Activated CD4-positive, CD25-positive, alpha-beta regulatory T cell treated with anti-CD3 and anti-CD28 coated beads, Interleukin-2, amount 50 U/mL, for 16 hours (primary cell): Measurements from ENCODE around the gene ACVR2A.

Source experiments
- DNase-seq: peaks from one replicate; pipeline ENCODE4 v3.0.0-alpha.2; 2020; ENCODE audit warnings: low read depth, low spot score

Gene ACVR2A

DNA sequence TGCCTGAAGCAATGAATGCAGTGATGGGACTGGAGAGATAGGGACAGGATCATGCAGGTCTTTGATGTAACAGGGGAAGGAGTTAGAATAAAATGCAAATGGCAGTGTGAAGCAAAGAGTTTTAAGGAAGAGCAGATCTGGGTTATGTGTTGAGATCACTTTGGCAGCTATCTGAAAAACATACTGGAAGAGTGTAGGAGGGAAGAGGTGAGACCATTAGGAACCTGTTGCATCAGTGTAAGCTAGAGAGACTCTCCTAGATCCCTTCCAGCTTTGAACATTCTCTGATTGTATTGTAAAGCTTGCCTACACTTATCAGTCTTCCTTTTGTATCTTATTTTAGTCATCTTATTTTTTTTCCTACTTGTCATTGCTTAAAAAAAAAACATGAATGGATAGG is 10.5 kb downstream of the ACVR2A start:
- no peak for DNase-seq

DNA sequence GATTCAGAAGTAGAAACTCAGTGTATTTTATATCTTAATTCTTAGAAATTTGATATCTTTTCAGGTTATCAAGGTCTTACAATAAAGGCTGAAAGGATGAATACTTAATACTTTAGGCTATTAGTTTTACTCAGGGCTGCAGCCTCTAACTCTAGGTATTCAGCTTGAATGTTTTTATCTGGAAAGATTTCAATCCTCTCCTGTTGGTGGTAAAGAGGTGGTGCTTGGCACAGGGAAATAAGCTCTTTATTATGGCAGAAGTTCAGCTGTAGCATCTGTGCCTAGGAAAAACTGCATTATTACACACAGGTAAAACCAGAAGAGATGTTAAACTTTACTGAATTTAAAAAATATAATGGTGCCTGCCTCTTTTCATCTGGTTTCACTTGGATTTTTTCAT is 11.1 kb downstream of the ACVR2A start:
- no peak for DNase-seq

DNA sequence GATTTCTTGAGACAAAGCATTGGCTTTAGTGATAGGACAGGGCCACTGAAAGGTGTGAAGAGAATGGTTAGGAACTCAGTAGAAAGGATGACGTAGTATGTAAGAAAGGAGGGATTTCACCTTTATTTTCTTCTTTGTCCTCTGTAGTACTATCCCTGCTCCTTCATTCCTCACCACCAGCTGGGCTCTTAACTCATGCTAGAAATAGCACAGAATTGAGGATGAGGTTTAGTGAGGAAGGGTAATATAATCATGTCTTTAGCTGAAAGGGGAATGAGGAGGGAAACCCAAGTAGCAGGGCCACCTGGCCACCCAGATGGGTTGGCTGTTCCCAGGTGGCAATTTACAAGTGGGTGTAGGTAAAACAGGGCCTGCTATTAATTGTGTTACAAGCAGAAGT is 15.2 kb downstream of the ACVR2A start:
- DNase-seq = no peak

DNA sequence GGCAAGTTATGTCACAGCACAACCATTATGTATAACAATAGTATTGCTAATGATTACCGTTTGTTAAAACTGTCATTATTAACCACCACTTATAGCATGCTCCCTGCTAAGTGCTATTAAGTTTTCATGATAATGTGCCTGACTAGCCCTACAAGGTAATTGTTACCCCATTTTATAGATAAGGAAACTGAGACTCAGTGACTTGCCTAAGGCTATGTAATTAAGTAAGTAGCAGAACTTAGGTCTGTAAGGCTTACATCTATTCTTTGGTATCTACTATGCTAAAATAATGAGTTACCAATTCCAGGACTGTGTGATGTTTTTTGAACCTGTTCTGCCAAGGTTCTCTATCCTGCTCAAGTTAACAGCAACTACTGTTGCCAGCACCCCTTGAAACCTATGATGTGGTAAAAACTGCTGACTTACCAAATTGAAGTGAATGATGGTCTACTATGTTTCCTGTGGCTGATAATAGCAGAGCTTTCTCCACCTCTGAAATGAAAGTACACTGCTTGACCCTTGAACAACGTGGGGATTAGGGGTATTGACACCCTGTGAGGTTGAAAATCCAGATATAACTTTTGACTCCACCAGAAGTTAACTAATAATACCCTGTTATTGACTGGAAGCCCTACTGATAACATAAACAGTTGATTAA is 18.2 kb downstream of the ACVR2A start:
- no peak for DNase-seq

DNA sequence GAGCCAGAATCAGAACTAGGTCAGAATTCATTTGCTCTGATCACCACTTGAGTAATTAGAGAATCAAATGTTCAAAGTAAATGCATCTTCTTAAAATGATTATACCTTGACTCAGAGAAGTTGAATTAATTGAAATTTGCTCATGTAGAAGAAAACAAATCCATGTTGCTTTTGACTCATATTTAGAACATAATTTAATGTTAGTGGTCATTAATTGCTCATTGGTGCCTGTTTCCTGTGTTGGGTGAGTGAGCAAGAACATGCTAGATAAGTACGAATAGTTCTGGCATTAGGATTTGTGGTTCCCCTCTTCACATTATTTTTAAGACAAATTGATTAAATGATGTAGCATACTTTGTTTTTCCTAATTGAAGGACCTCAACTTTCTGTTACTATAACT is 19.0 kb downstream of the ACVR2A start:
- DNase-seq = no peak

DNA sequence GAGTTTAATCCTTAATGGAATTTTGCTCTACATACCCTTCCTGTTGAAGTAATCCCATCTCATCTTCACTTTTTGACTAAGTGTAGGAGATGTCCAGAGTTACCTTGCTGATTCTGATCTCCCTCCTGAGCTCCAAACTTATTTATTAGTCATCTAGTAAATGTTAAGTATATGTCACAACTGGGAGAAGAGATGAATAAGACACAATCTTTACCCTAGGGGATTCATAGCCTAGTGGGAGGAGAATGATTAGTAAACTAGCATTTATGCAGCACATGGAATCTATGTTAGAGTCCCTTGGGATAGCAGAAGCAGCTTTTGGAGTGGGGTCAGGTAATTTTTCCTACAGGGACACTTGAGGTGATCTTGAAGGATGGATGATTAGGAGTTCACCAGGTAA is 20.7 kb downstream of the ACVR2A start:
- no peak for DNase-seq

DNA sequence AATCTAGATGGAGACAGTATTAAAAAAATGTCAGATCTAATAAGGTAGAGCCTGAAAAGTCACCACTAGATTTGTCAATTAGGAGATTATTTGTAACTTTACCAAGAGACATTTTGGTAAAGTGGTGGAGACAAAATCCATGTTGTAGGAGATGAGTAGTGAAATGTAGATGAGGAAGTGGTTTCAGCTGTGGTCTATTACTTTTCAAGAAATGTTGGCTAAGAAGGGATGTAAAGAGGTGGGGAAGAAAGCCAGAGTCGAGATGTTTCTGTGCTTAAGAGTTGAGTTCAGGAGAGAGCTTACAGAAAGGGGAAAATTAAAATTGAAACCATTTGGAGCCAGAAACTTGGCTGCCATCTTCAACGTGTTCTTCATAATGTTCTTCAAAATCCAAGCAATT is 22.2 kb downstream of the ACVR2A start:
- DNase-seq = no peak

DNA sequence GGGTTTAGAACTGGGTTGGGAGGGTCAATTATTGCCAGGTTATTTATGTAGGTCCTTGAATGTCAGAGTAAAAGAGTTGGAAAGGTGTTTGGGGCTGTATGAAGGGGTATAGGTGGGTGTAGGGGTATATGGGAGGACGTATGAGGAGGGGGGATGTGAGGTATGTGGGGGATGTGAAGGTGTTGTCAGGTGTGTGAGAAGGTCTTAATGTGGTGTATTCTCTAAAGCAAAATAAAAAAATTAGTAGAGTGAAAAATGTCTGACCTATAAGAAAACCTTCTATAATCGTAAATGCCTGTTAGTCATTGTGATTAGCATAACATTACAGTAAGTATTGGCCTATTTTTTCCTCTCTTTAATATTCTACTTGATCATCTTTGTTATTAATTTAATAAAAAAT is 25.1 kb downstream of the ACVR2A start:
- DNase-seq = no peak

DNA sequence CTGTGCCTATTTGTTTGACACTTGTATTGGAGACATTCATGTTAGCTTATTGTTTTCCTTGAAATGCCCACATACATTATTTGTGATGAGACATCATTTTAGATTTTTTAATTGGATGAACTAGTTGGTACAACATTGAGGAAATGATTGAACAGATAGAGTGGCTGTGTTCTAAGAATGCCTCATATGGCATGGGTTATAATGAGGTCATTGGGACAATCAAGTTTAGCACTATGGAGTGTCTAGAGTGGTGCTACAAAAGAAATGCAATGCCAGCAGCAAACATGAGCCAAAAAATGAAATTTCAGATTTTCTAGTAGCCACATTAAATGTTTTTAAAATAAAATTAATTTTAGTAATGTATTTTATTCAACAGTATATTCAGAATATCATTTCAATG is 28.1 kb downstream of the ACVR2A start:
- DNase-seq = no peak

DNA sequence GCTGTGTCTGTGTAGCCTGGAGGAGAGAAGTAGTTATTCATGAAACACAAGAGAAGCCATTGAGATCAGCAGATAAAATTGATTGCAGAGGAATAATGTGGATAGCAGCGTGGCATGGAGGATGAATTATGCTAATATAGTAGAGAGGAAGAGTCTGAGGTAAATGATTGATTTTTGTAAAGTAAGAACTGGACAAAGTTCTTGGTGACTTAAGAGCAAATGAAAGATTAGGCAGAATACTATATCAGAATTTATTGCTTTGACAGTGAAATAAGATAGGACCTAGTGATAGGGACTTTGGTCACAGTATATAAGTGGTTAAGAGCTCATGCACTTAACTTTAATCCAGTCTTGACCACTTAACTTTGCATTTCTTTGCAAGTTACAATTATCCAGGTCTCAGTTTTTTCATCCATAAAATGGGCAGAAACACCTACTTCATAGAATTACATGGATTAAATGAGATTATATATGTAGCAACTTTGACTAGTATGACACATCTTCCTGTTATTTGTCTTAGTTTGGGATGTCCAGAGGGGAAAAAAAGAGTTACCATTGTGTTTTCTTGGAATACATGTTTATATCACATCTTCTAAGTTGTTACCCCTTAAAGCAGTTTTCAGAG is 29.1 kb downstream of the ACVR2A start:
- no peak for DNase-seq

DNA sequence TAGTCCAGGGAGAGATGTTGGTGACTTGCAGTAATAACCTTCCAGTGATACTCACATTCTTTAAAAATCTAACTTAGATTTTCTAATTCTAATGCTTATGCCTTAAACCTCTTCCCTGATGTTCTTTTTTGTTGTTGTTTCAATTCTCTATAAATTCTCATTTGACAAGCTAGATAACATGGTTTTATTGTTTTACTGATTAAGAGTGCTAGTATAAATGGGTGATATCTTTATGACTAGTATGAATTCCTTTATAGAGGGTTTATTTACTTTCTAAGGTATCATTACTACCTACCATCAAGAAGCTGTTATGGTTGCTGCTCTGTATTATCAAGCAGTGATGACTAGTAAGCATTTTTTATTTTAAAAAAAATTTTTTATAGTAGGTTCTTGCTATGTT is 35.0 kb downstream of the ACVR2A start:
- no peak for DNase-seq

DNA sequence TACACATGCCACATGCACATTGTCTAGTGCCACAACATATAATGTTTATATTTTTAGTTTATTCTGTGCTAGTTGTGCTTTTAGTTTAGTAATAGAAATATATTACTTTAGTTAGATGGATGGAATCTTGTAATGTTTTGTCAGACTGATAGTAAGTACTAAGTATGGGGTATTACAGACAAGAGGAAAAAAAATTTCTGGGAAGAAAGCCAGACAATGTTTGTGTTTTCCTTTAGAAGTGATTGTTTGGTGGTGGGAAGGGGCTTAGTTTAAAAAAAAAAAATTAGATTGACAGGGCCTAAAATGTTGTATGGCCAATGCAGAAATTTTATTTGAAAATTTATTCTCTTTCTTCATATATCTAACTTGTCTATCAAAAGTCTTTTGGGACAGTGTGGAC is 37.8 kb downstream of the ACVR2A start:
- DNase-seq = no peak

DNA sequence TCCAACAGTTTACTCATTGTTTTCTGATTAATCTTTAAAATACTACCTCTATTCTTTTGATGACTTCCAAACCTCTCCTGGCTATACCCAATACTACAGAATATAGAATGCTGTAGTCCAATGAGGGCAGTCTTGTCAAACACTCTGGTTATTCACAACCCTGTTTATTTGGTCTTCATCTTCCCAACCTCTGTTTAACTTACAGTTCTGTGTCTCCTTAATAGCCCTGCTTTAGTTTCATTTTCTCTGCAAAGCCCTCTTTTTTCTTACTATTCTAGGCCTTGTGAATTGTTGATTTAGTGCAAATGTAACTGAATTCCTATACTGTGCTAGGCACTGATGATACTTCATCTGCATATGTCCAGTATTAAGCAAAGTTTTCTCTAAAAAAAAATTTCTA is 40.0 kb downstream of the ACVR2A start:
- DNase-seq = no peak

DNA sequence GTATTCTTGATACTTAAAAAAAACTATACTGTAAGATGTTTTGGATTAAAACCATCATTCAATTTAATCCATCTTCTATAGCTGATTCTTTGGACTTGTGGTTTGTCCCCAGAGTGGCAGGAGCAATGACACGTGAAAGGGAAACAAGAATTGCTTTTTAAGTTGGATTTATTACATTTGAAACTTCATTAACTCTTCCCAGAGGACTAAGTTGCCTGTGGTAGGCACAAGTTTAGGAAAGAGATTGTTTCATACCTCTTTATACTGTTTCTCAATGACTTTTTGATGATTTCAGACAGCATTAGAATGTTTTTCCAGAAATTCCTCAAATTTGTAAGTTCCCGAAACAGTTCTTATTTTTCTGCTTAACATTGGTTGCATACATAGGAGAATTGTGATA is 41.3 kb downstream of the ACVR2A start:
- DNase-seq = no peak

DNA sequence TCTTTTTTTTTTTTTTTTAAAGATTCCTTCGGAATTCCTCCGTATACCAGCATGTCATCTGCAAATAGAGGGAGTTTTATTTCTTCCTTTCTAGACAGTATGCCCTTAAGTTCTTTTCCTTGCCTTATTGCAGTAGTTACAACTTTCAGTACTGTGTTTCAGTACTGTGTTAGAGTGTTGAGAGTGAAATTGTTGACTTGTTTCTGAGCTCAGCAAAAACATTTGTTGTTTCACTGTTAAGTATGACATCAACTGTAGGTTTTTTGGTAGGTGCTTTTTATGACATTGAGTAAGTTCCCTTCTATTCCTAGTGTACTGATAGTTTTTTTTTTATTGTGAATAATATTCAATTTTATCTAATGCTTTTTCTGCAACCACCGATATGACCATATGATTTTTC is 43.9 kb downstream of the ACVR2A start:
- DNase-seq = no peak

DNA sequence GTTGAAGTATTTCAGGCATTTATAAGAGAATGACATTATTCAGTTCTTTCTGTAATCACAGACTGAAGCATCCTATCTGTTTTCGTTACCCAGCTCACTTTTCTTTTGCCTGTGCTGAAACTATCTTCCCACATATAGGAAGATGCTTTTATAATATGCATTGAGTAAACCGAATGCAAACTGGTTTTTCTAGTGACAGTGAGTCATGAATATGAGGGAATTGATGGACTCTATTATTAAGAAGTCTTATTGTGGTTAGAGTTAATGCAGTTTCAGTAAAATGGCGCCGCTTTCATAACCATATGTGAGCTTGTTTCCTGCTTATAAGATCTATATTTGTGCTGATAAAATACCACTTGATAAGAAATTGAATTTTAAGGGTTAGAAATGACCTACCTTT is 59.2 kb downstream of the ACVR2A start:
- no peak for DNase-seq

DNA sequence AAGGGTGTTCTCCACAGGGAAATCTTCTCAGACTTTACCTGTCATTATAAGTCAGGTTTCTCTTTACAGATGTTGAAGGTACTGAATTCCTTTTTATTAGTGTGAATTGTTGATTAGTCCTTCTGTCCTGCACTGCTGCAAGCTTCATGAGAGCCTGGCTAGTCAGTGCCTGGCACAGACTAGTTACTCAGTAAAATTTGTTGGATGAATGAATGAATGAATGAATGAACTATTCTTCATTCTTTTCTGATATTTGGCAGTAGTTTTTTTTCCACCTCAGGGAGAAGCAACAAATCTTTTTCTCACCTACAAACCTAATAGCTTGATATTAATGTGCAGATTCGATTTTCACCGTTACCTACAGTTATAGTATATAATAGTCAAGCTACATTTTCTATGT is 64.3 kb downstream of the ACVR2A start:
- no peak for DNase-seq

DNA sequence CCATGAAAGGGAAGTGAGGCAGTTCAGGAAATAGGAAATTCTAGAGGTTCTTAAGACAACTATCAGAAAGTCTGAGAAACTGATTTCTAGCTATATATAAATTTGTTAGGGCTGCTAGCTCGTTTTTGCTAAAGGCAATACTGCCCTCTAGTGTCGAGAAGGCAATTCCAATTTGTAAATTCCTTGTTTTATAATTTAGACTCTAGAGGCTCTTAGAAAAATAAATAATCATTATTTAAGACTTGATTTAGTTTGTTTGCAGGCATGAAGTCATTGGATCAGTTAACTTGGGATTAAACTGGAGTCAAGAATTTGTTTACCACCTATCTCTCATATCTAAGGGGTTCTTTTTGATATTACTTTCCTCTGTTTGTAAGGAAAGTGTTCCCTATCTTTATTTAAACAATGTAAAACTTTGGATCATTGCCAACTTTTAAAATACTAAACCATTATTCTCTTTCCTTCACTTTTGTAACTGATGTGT is 66.2 kb downstream of the ACVR2A start:
- peak; percentile 1 for DNase-seq

DNA sequence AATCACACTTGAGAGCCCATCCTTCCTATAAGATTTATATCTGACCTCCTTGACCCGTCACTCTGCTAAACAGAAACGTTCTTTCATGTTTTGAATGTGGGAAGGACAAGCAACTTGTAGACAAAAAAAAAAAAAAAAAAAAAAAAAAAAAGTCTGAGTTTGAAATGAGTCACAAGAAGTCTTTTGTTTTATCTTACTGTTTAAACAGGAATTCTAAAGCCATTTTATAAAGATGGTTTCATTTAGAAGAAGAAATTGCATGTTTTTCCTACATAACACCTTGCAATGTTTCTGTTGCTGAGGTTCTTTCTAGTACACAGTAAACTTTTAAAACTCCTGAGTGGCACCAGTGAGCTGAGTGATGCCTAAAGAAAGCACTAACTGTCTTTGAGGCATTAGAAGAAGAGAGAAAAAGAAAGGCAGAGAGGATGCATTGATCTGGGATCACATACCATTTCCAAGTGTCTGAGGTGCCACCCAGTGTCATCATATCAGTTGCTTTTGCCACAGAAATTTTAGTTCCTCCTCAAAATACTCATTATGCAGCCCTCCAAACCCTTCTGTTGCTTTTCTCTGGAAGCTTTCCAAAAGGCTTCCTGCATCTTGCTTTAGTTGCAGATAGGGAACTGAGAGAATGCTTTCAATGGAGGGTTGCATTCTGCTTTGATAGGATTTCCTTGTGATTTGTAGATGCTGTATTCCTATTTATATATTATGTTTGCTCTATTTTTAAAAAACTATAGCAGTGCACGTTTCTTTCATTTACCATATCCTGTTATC is 69.1 kb downstream of the ACVR2A start:
- DNase-seq = no peak

DNA sequence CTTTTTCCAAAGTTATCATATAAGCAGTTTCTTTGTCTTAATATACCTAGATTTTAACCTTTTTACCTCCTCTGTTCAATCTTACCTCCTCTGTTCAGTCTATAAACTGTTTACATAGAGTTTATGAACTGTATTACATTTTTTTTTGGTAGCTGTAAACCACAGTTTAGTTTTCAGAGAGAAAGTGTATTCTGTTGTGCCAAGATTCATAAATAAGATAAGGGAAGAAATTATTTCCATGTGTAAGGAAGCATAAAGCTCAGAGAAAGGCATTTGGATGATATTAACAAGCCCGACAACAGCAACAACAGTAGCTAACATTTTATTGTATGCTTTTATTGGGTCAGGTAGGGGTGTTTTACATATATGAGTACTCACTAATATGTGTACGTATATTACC is 71.2 kb downstream of the ACVR2A start:
- DNase-seq = no peak

DNA sequence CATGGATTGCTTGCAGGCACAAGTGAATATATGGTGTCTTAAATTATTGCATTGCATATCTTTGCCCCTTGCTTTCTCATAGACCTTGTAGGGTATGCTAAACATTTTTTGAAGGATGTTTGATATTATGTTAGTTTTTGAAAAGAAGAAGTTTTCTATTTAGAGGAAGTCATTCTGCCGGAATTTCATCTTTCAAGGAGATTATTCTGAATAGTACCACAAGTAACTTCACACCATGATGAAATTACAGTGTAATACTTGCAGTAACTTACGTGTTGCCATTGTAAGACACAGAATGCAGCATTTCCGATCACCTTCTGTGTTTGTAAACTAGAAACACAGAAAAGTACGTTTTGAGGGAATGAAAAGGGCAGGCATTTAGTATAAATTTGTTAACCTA is 71.9 kb downstream of the ACVR2A start:
- DNase-seq = no peak

DNA sequence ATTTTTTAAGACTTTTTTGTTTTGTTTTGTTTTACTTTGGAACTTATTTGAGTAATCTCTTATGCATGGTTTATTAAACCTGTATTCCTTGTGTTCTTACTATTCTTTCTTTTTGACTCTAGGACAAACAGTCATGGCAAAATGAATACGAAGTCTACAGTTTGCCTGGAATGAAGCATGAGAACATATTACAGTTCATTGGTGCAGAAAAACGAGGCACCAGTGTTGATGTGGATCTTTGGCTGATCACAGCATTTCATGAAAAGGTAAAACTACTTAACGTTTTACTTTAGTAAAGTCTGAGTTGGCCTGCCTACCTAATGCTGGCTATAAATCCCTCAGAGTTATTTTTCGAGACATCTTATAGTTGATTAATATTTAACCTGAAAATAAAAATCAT is 72.3 kb downstream of the ACVR2A start:
- no peak for DNase-seq

DNA sequence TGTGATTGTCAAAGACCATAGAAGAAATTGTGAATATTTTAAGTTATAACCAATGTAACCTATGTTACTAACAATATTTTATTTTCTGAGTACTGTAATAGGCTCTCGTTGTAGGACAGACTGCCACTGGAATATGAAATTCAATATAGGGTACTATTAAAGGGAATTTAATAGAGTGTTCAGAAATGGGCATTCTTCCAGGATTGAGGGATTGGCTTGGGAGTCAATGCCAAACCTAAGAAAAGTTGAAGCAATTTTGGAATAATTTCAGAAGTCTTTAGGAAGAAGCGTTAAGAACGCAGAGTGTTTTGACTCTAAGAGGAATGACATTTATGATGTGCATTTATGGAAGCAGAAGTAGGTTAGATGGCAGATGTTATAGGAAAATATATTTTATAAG is 79.0 kb downstream of the ACVR2A start:
- DNase-seq = no peak
